ENCODE results near the gene PDGFA.

PDGFA gene

GRCh38 chr7:471866-472639, 47.6 kb downstream of the PDGFA start:
- no peak for DNase-seq

GRCh38 chr7:471191-471865, 48.3 kb downstream of the PDGFA start:
- DNase-seq, result no peak

- DNase-seq, result no peak
These were observed 50.1 kb downstream of the PDGFA start for GRCh38 chr7:469563-469961.

- DNase-seq, result no peak
These were observed 50.7 kb downstream of the PDGFA start for GRCh38 chr7:468681-469562.

GRCh38 chr7:467856-468545, 51.6 kb downstream of the PDGFA start:
- DNase-seq, result no peak

GRCh38 chr7:467393-467828, 52.2 kb downstream of the PDGFA start:
- no peak for DNase-seq

- no peak for DNase-seq
These were observed 53.0 kb downstream of the PDGFA start for GRCh38 chr7:466465-467191.

GRCh38 chr7:465710-466400, 53.8 kb downstream of the PDGFA start:
- no peak for DNase-seq

GRCh38 chr7:464454-465401, 54.9 kb downstream of the PDGFA start:
- DNase-seq, result no peak

- DNase-seq, result no peak
These were observed 55.7 kb downstream of the PDGFA start for GRCh38 chr7:463817-464453.

- no peak for DNase-seq
These were observed 56.3 kb downstream of the PDGFA start for GRCh38 chr7:463362-463781.

GRCh38 chr7:462173-463103, 57.2 kb downstream of the PDGFA start:
- DNase-seq, result no peak

- no peak for DNase-seq
These were observed 58.0 kb downstream of the PDGFA start for GRCh38 chr7:461453-462172.

GRCh38 chr7:461117-461452, 58.6 kb downstream of the PDGFA start:
- DNase-seq, result no peak

GRCh38 chr7:460374-461116, 59.1 kb downstream of the PDGFA start:
- no peak for DNase-seq

GRCh38 chr7:459584-460373, 59.9 kb downstream of the PDGFA start:
- no peak for DNase-seq

Measured in T-helper 9 cell (primary cell).